Measurements from ENCODE around the gene MFNG. TPM values are rescaled to one million over a fixed set of nuclear protein-coding genes. Genes with fewer than 3 reads are reported as not detected.

The MFNG gene
- total RNA-seq, 1 experiment from 2014 or later = 4.5 TPM

DNA sequence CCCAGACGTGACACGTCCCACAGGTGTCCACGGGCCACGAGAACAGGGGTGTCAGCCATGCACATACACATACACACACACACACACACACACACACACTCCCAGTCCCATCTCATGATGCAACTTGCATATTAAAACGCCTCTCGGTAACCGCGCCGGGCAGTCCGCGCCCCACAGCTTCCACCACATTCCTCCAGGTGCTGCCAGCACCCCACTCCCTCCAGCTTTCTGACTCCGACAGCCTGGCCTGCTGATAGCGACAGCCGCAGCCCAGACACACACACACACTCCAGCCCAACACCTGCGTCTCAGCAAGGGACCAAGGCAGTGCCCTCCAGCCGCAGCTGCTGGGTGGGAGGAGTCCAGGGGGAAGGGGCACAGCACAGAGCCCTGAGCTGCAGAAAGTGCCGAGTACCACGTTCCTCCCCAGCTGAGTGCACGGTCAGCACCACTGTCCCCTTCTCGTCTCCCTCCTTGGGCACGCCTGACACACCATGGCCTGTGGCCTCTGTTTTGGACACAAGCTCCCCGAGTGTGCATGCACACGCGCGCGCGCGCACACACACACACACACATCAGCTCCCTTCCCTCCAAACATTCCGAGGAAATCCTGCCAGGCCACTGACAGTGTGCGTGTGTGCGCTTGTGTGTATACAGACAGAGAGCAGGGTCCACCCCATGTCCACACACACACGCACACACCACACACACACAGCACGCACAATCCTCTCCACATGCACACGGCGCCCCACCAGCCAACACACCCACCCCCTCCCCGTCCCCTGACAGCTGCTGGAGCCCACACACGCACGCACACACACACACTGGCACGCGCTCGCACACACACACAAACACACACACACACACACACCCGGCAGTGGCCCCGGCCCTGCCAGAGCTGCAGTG is 60.1 kb downstream of the MFNG start (continued):
- TF ChIP-seq TCF7L2 (IDR thresholded peaks at IDR 0.05; ENCODE audit: borderline replicate concordance, extremely low read depth, insufficient read depth, insufficient read length) (no peak), POLR2A (IDR thresholded peaks at IDR 0.05; ENCODE audit: borderline replicate concordance, extremely low read depth, insufficient read depth, insufficient read length) (no peak)

DNA sequence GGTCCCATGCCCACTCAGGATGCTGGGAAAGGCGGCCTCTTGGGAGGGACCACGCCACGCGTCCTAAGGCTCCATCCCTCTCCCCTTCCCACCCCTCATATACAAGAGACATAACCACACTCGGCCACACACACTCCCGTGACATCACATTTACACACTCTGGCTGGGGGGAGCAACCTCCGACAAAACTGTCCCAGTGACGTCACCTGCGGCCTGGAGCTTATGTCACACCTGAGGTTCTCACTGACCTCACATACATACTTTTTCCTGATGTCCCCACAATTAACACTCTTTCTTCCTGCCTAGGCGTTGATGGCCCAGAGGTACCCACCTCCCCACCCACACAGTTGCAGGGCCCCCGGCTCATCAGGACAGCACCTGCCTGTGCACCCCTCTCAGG is 60.8 kb downstream of the MFNG start:
- no peak overlapping the region for H3K4me3 ChIP-seq (replicated peaks in 1 of 2; ENCODE audit: low read depth in 1 of 2, low read length in 2 of 2)
- POLR2A ChIA-PET = interaction anchor here (1.1 kb wide), 1 partner anchor 30 kb away, joined by 3 read pairs; no protein-coding TSS in a partner anchor
- H3K27ac ChIP-seq (ENCODE audit: low read depth, low read length) = peak overlapping the region; percentile 95; the same call in 1 of the 2 replicates
- H3K36me3 ChIP-seq (ENCODE audit: control insufficient read depth in 1 of 2, insufficient read depth in 2 of 2, low read length in 2 of 2) = no peaks in the 10 kb centered on the region; a peak in 1 of 4 replicates
- ATAC-seq (no peak), DNase-seq (ENCODE audit: low read depth, low spot score) (no peak)
- intact Hi-C loops (cut with micrococcal nuclease) = no loop called here
- H3K9me2 ChIP-seq (ENCODE audit: insufficient read depth) = no peaks in the 10 kb centered on the region
- no peak overlapping the region for H2AFZ ChIP-seq (ENCODE audit: low read depth, low read length, poor library complexity, severe bottlenecking)
- H3K9ac ChIP-seq (ENCODE audit: low read length) = no peak overlapping the region
- H3K79me2 ChIP-seq (ENCODE audit: insufficient read depth, low read length) = peaks cover 77% of the 10 kb centered on the region
- peak overlapping the region; percentile 93 for H3K4me2 ChIP-seq (ENCODE audit: low read length)
- no peaks in the 10 kb centered on the region for H4K20me1 ChIP-seq (ENCODE audit: insufficient read depth)
- CTCF ChIA-PET = no interaction called here
- peaks cover 24 to 73% of the 10 kb centered on the region in 2 experiments for H3K4me1 ChIP-seq (ENCODE audit: control insufficient read depth in 1 of 2, insufficient read depth in 2 of 2, low read length in 2 of 2)
- H3K27me3 ChIP-seq (ENCODE audit: insufficient read depth, low read length) = no peaks in the 10 kb centered on the region
- RAD21 ChIA-PET (ENCODE audit: low non-redundant PET in 1 of 2, low total read pairs in 2 of 2, uncharacterized antibody in 2 of 2, unreplicated experiment in 2 of 2) = interaction anchor here in 1 of 2 experiments (0.7 kb wide), 1 partner anchor 17 kb away, joined by 3 read pairs; no protein-coding TSS in a partner anchor
- BruUV-seq (replicated peaks) = TSS peak; percentile 31
- no peaks in the 10 kb centered on the region for H3K9me3 ChIP-seq (ENCODE audit: control insufficient read depth in 1 of 2, insufficient read depth in 1 of 2, low read depth in 1 of 2, low read length in 2 of 2)
- TF ChIP-seq REST (IDR thresholded peaks at IDR 0.05; ENCODE audit: low read depth) (no peak), SIN3A (IDR thresholded peaks at IDR 0.05; ENCODE audit: low read depth) (no peak), CBX3 (IDR thresholded peaks at IDR 0.05; ENCODE audit: low read depth) (no peak), SP1 (IDR thresholded peaks at IDR 0.05; ENCODE audit: low read depth) (no peak), SRF (IDR thresholded peaks at IDR 0.05; ENCODE audit: low read depth) (no peak)

All from HCT116 (cell line).